Loucy (cell line): ENCODE data around the gene ENTPD2.

Experiments
- H2AFZ ChIP-seq: fragments of 200-600 bp; sonication (generic); 2 replicates; pipeline ENCODE4 v1.6.0; 2016; ENCODE audit warnings: antibody characterized with exemption, mild to moderate bottlenecking, low read length, moderate library complexity
- H3F3A ChIP-seq: fragments of 200-600 bp; 2 replicates; pipeline ENCODE4 v1.6.0; 2016; ENCODE audit warnings: antibody characterized with exemption, low read depth, mild to moderate bottlenecking
- H3K27me3 ChIP-seq: fragments of 200-600 bp; sonication (generic); 2 replicates; pipeline ENCODE4 v1.6.1; 2014; ENCODE audit warnings: low read length, mild to moderate bottlenecking; ENCODE audit not compliant: insufficient read depth, poor library complexity, severe bottlenecking
- H3K36me3 ChIP-seq: fragments of 200-600 bp; sonication (generic); 2 replicates; pipeline ENCODE4 v1.6.1; 2016; ENCODE audit warnings: low read length; ENCODE audit not compliant: insufficient read depth
- H3K4me1 ChIP-seq: fragments of 200-600 bp; sonication (generic); 2 replicates; pipeline ENCODE4 v1.5.1; 2014; ENCODE audit warnings: low read length, mild to moderate bottlenecking; ENCODE audit not compliant: insufficient read depth, poor library complexity, severe bottlenecking
- H3K4me2 ChIP-seq: fragments of 200-600 bp; sonication (generic); 2 replicates; pipeline ENCODE4 v1.6.0; 2014; ENCODE audit warnings: antibody characterized with exemption, low read length, low read depth, mild to moderate bottlenecking; ENCODE audit not compliant: poor library complexity, severe bottlenecking
- H3K4me3 ChIP-seq: fragments of 200-600 bp; sonication (generic); 2 replicates; pipeline ENCODE4 v1.5.1; 2014; ENCODE audit warnings: low read length, mild to moderate bottlenecking, mixed read lengths; ENCODE audit not compliant: poor library complexity, severe bottlenecking
- H3K79me2 ChIP-seq: fragments of 200-600 bp; sonication (generic); 2 replicates; pipeline ENCODE4 v1.6.1; 2014; ENCODE audit warnings: low read length; ENCODE audit not compliant: insufficient read depth
- H3K9ac ChIP-seq: fragments of 200-600 bp; sonication (generic); 2 replicates; pipeline ENCODE4 v1.6.0; 2014; ENCODE audit warnings: mild to moderate bottlenecking, low read depth, low read length, moderate library complexity; ENCODE audit not compliant: poor library complexity, severe bottlenecking
- H3K9me2 ChIP-seq: fragments of 200-600 bp; sonication (generic); replicated peaks from 2 replicates; pipeline ENCODE4 v1.6.1; 2016; ENCODE audit warnings: low read depth, low read length, mixed read lengths
- H3K9me3 ChIP-seq: fragments of 200-600 bp; sonication (generic); 2 replicates; pipeline ENCODE4 v1.6.1; 2014; ENCODE audit warnings: mild to moderate bottlenecking, antibody characterized with exemption, low read length, low read depth; ENCODE audit not compliant: insufficient read depth
- H4K20me1 ChIP-seq: fragments of 200-600 bp; sonication (generic); 2 replicates; pipeline ENCODE4 v1.6.0; 2014; ENCODE audit warnings: antibody characterized with exemption, low read length, mild to moderate bottlenecking; ENCODE audit not compliant: insufficient read depth, poor library complexity, severe bottlenecking
- CTCF ChIP-seq: fragments of 200-600 bp; sonication (generic); conservative IDR thresholded peaks from 2 replicates; pipeline ENCODE4 v1.5.1; 2014; ENCODE audit warnings: mild to moderate bottlenecking, antibody characterized with exemption, low read length
- EZH2phosphoT487 ChIP-seq: fragments of 200-600 bp; IDR thresholded peaks from 2 replicates; pipeline ENCODE4 v1.6.1; 2018; ENCODE audit warnings: antibody characterized with exemption, mild to moderate bottlenecking, moderate library complexity, borderline replicate concordance

ENTPD2 gene

GRCh38 chr9:137084526-137084925, 30.7 kb upstream of the ENTPD2 start:
- H2AFZ ChIP-seq, result no peak overlapping the region
- peaks cover 20% of the 10 kb centered on the region for H3K4me1 ChIP-seq
- no peaks in the 10 kb centered on the region for H3K36me3 ChIP-seq
- no peak overlapping the region for H3K9ac ChIP-seq
- no peaks in the 10 kb centered on the region for H3K27me3 ChIP-seq
- H3K79me2 ChIP-seq, result peaks cover 25% of the 10 kb centered on the region
- no peaks in the 10 kb centered on the region for H3K9me3 ChIP-seq
- no peak overlapping the region for H3K4me2 ChIP-seq
- H3F3A ChIP-seq, result no peaks in the 10 kb centered on the region
- no peaks in the 10 kb centered on the region for H4K20me1 ChIP-seq
- TF ChIP-seq EZH2phosphoT487 (no peak), CTCF (no peak)
- H3K9me2 ChIP-seq, result no peaks in the 10 kb centered on the region
- no peak overlapping the region for H3K4me3 ChIP-seq

GRCh38 chr9:137083394-137084004, 29.6 kb upstream of the ENTPD2 start:
- Histone ChIP-seq H3K4me3 (no peak overlapping the region), H4K20me1 (peaks cover 2% of the 10 kb centered on the region), H3K4me2 (no peak overlapping the region), H3K9ac (no peak overlapping the region), H3K4me1 (peaks cover 14% of the 10 kb centered on the region), H2AFZ (no peak overlapping the region), H3F3A (no peaks in the 10 kb centered on the region), H3K9me3 (no peaks in the 10 kb centered on the region), H3K36me3 (no peaks in the 10 kb centered on the region), H3K79me2 (peaks cover 15% of the 10 kb centered on the region), H3K9me2 (no peaks in the 10 kb centered on the region), H3K27me3 (no peaks in the 10 kb centered on the region)
- TF ChIP-seq EZH2phosphoT487 (no peak), CTCF (no peak)

GRCh38 chr9:137082925-137083290, 29.0 kb upstream of the ENTPD2 start:
- no peak overlapping the region for H3K9ac ChIP-seq
- no peak for TF ChIP-seq EZH2phosphoT487
- TF ChIP-seq CTCF, result no peak
- H3K27me3 ChIP-seq, result no peaks in the 10 kb centered on the region
- H3K4me3 ChIP-seq, result no peak overlapping the region
- peaks cover 8% of the 10 kb centered on the region for H3K4me1 ChIP-seq
- no peaks in the 10 kb centered on the region for H3K36me3 ChIP-seq
- H3K4me2 ChIP-seq, result no peak overlapping the region
- H3K9me3 ChIP-seq, result no peaks in the 10 kb centered on the region
- H3K9me2 ChIP-seq, result no peaks in the 10 kb centered on the region
- no peaks in the 10 kb centered on the region for H3F3A ChIP-seq
- H3K79me2 ChIP-seq, result peaks cover 13% of the 10 kb centered on the region
- no peak overlapping the region for H2AFZ ChIP-seq
- H4K20me1 ChIP-seq, result peaks cover 5% of the 10 kb centered on the region
